Heart left ventricle (tissue), 16 donors: Measurements from ENCODE around the gene MBD1. TPM values are rescaled to one million over a fixed set of nuclear protein-coding genes. Genes with fewer than 3 reads are reported as not detected.

Experiments used
- ATAC-seq, 4 donors: fragments of 200-7000 bp; cut with Tn5 transposase; one replicate each; pipeline ENCODE4 v1.9.1; 2020 to 2022; ENCODE audit warnings: moderate library complexity in 4 of 4, mild to moderate bottlenecking in 3 of 4, moderate number of reproducible peaks in 1 of 4
- DNase-seq, 5 donors: peaks; one replicate each; pipeline ENCODE4 v3.0.0-alpha.2; 2020
- H3K27ac ChIP-seq, 12 donors: fragments of 200-600 bp; sonication (generic) in 4 of 12; one replicate each; pipeline versions ENCODE4 v1.5.0 to v1.8.0; 2016 to 2022; ENCODE audit warnings: mild to moderate bottlenecking in 2 of 12
- H3K27me3 ChIP-seq, 9 donors: fragments of 200-600 bp; sonication (generic) in 2 of 9; one replicate each; pipeline versions ENCODE4 v1.5.1 to v1.8.0; 2016 to 2022; ENCODE audit warnings: mild to moderate bottlenecking in 3 of 9
- H3K36me3 ChIP-seq, 9 donors: fragments of 200-600 bp; sonication (generic) in 2 of 9; one replicate each; pipeline versions ENCODE4 v1.5.0 to v1.8.0; 2018 to 2022; ENCODE audit warnings: mild to moderate bottlenecking in 2 of 9
- H3K4me1 ChIP-seq, 12 donors: fragments of 200-600 bp; sonication (generic) in 4 of 12; one replicate each; pipeline versions ENCODE4 v1.5.0 to v1.8.0; 2016 to 2022; ENCODE audit warnings: mild to moderate bottlenecking in 3 of 12
- H3K4me3 ChIP-seq, 12 donors: fragments of 200-600 bp; sonication (generic) in 4 of 12; one replicate each; pipeline versions ENCODE4 v1.5.0 to v1.8.0; 2017 to 2022; ENCODE audit warnings: mild to moderate bottlenecking in 9 of 12, moderate library complexity in 4 of 12
- H3K9me3 ChIP-seq, 12 donors: fragments of 200-600 bp; sonication (generic) in 4 of 12; one replicate each; pipeline versions ENCODE4 v1.5.0 to v1.8.0; 2016 to 2022; ENCODE audit warnings: mild to moderate bottlenecking in 1 of 12
- POLR2A ChIP-seq, 2 donors: fragments of 450-650 bp; IDR thresholded peaks; one replicate each; pipeline ENCODE4 v1.6.1; 2017; ENCODE audit warnings: antibody characterized with exemption in 2 of 2, mild to moderate bottlenecking in 2 of 2, moderate library complexity in 2 of 2
- WGBS, 4 donors: extraction: QIAGEN DNeasy Blood & Tissue Kit in 2 of 4; methylation state at CpG; one replicate each; pipeline versions ENCODE4 v1.1.5 to v1.1.7; 2013 to 2018; 5-methylcytosine and 5-hydroxymethylcytosine counted together
- intact Hi-C, 10 donors: fragments of 100-400 bp; cut with DNase I; formaldehyde crosslinking; loops; one replicate each; pipeline versions ENCODE4 v1.11.1 to v1.14.2; 2022
- long read RNA-seq, 3 donors: library from polyadenylated mRNA; unstranded; transcript quantifications; one replicate each; pipeline ENCODE4 v2.0.0, GENCODE V29; 2020 to 2021
- polyA plus RNA-seq, 2 donors: library from polyadenylated mRNA; stranded (reverse); fragments of 200-250 nt; gene quantifications; one replicate each; pipeline ENCODE4 v1.2.3, GENCODE V29; 2013
- total RNA-seq, 9 donors: library from RNA; depleted of rRNA in 2 of 9; stranded (reverse); fragments of >200 nt in 2 of 9; fragmentation: NEBNext Ultra II Directional in 3 of 9; extraction: Animal tissue kit (Norgen Biotek cat#: 25700) in 3 of 9; gene quantifications; one replicate each; pipeline versions ENCODE4 v1.1.0 to v1.2.4, GENCODE V29; 2016 to 2023
- TF ChIP-seq, protein P1 (sequence below), 12 donors: fragments of 200-600 bp; sonication (generic) in 4 of 12; IDR thresholded peaks; one replicate each; pipeline versions ENCODE4 v1.5.0 to v1.8.0; 2018 to 2022; ENCODE audit warnings: antibody characterized with exemption in 12 of 12, mild to moderate bottlenecking in 5 of 12
- donor health status: ischemic (EF 13 %, LVEDD 7.1; RV severe dilation, severe dysfunction).
- donor health status: healthy with polysubstance abuse.
- donor health status: DM: no; HTN: yes; CAD: no.
- donor health status: DM: no; HTN: no; CAD: no.
- donor health status: ischemic (EF 25% LVEDD 6.9; RV normal size, moderate dysfunction).
- donor health status: ischemic (EF 25% LVEDD 5.7; RV mildly dilated, moderate dysfunction).
- donor health status: healthy.
- donor health status: DM: yes; HTN: yes; CAD: no.
- donor health status: ischemic (EF 35%, LVEDD 5.7; RV mildly dilated, moderate dysfunction).
- donor health status: nonischemic (EF 11% LVEDD 7.7; RV severe dilation, severe dysfunction).
- donor health status: DM: yes; HTN: yes; CAD: no.
- donor health status: PGD.
- donor health status: ischemic (EF 29% LVEDD 5.4; RV normal size, mild dysfunction).
- donor health status: nonischemic (EF 23%, LVEDD 6.1; RV moderate dilation, normal function).

The MBD1 gene, protein sequence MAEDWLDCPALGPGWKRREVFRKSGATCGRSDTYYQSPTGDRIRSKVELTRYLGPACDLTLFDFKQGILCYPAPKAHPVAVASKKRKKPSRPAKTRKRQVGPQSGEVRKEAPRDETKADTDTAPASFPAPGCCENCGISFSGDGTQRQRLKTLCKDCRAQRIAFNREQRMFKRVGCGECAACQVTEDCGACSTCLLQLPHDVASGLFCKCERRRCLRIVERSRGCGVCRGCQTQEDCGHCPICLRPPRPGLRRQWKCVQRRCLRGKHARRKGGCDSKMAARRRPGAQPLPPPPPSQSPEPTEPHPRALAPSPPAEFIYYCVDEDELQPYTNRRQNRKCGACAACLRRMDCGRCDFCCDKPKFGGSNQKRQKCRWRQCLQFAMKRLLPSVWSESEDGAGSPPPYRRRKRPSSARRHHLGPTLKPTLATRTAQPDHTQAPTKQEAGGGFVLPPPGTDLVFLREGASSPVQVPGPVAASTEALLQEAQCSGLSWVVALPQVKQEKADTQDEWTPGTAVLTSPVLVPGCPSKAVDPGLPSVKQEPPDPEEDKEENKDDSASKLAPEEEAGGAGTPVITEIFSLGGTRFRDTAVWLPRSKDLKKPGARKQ
- total RNA-seq (10 to 100 TPM; 43.9 to 87.7 (median 51.4) TPM), polyA plus RNA-seq (10 to 100 TPM; 22.4 to 70.7 TPM)
- long read RNA-seq, donor 1, full-length matches to known transcripts: 20 of 70 reads
- long read RNA-seq, donor 1, partial matches to known transcripts: 14 of 70 reads
- long read RNA-seq, donor 1, other reads (novel, unspliced or antisense): 36 of 70 reads
- long read RNA-seq, donor 2, full-length matches to known transcripts: 34 of 164 reads
- long read RNA-seq, donor 2, partial matches to known transcripts: 48 of 164 reads
- long read RNA-seq, donor 2, other reads (novel, unspliced or antisense): 82 of 164 reads
- long read RNA-seq, donor 3, full-length matches to known transcripts: 13 of 77 reads
- long read RNA-seq, donor 3, partial matches to known transcripts: 9 of 77 reads
- long read RNA-seq, donor 3, other reads (novel, unspliced or antisense): 55 of 77 reads

DNA sequence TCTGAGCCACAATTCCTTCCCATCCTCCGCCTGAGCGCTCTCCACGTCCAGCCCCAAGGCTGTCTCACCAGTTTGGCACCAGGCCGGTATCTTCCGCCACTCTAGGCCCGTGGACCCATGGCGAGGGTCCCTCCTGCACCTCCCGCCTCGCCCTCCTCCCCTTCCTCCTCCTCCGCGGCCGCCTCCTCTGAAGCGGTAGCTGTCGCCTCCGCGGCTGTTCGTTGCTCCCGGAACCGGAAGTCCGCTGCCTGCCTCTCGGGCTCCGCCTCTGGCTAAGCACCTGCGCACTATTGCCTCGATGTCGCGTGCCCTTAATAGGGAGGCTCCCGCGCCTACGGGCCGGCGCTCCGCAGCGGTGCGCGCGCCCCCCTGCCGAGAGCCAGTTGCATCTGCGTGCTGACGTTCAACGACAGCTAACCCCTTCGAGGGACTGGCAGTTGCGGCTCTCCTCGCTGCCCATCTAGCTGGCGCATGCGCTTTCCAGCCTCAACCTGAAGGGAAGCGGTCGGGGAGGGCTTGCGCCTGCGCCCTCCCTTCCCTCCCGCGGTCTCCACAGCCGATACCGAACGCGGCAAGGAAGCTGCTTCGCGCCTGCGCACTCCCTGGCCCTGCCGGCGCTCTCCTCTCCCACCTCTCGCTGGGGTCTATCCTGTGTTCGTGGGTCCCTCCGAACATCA is at the start of gene MBD1:
TSS of gene MBD1 (minus strand) at position 229 of the 677 bp plus-strand sequence. CDS start 1,531 bp downstream, outside the sequence.
- H3K27me3 ChIP-seq: no peaks in the 10 kb centered on the region
- H3K9me3 ChIP-seq: no peaks in the 10 kb centered on the region
- intact Hi-C loops: loop anchor here in 7 of 10 donors (1.0 to 10.0 kb wide), 9 partner anchors 13 to 787 kb away; partner anchors contain the start of genes CFAP53 (in 2 of the 7), RPL17 (in 2 of the 7), ACAA2 (in 1 of the 7) and ELAC1 (in 1 of the 7)
- WGBS, 4 donors: 0 to 1% (median 0%) methylated on average over 23 to 63 of the region's 63 CpGs
- peak; percentile 97 to 99 (median 99) for DNase-seq
- peak; percentile 96 to 97 (median 96) for ATAC-seq
- H3K27ac ChIP-seq: peak within 1 kb of the TSS; percentile 41 to 96 (median 92)
- TF ChIP-seq, protein P1, sequence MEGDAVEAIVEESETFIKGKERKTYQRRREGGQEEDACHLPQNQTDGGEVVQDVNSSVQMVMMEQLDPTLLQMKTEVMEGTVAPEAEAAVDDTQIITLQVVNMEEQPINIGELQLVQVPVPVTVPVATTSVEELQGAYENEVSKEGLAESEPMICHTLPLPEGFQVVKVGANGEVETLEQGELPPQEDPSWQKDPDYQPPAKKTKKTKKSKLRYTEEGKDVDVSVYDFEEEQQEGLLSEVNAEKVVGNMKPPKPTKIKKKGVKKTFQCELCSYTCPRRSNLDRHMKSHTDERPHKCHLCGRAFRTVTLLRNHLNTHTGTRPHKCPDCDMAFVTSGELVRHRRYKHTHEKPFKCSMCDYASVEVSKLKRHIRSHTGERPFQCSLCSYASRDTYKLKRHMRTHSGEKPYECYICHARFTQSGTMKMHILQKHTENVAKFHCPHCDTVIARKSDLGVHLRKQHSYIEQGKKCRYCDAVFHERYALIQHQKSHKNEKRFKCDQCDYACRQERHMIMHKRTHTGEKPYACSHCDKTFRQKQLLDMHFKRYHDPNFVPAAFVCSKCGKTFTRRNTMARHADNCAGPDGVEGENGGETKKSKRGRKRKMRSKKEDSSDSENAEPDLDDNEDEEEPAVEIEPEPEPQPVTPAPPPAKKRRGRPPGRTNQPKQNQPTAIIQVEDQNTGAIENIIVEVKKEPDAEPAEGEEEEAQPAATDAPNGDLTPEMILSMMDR (IDR thresholded peaks at IDR 0.05): peak in 10 of 12 donors; percentile 23 to 61 (median 36)
- peak in 1 of 2 donors; percentile 79 for TF ChIP-seq POLR2A (IDR thresholded peaks at IDR 0.05)
- peak within 1 kb of the TSS; percentile 62 to 99 (median 87) for H3K4me3 ChIP-seq
- peaks cover 3 to 36% (median 23%) of the 10 kb centered on the region in 12 donors for H3K4me1 ChIP-seq
- H3K36me3 ChIP-seq: peaks cover 0 to 68% (median 49%) of the 10 kb centered on the region in 9 donors

DNA sequence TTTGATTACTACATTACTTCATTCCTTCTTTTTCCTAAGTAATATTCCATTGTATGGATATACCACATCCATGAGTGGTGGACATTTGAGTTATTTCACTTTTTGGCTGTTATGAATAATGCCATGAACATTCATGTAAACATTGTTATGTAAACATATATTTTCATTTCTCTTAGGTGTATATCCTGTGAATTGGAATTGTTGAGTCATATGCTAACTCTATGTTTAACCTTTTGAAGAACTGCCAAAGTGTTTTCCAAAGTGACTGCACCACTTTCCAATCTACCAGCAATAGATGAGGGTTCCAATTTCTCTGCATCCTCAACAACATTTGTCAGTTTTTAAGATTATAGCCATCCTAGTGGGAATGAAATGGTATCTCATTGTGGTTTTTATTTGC is 48.9 kb upstream of the MBD1 start:
- no peak for DNase-seq
- H3K9me3 ChIP-seq: peaks cover 0 to 12% (median 0%) of the 10 kb centered on the region in 12 donors
- no peak overlapping the region for H3K27ac ChIP-seq
- ATAC-seq: no peak
- peaks cover 0 to 3% (median 0%) of the 10 kb centered on the region in 9 donors for H3K27me3 ChIP-seq
- TF ChIP-seq, protein P1 (IDR thresholded peaks at IDR 0.05): no peak
- no peak for TF ChIP-seq POLR2A (IDR thresholded peaks at IDR 0.05)
- H3K4me1 ChIP-seq: no peaks in the 10 kb centered on the region
- H3K4me3 ChIP-seq: no peak overlapping the region
- no peaks in the 10 kb centered on the region for H3K36me3 ChIP-seq
- intact Hi-C loops: loop anchor here in 1 of 10 donors (10.0 kb wide), 1 partner anchor 455 kb away; no protein-coding TSS in a partner anchor

DNA sequence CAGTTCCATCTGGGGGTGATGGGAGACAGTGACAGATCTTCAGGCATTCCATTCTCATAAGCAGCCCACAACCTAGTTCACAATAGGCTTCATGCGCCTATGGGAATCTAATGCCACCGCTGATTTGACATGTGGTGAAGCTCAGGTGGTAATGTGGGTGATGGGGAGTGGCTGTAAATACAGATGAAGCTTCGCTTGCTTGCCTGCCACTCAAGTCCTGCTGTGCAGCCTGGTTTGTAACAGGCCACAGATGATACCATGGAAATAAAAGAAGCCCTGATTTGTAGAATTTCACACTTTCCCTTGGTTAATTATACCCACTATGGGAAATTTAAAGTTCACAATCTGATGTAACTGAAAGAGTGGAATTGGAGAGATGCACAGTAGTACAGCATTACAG is 46.7 kb upstream of the MBD1 start:
- H3K36me3 ChIP-seq: no peaks in the 10 kb centered on the region
- no peak overlapping the region for H3K4me3 ChIP-seq
- ATAC-seq: no peak
- WGBS, 4 donors: 74 to 83% (median 80%) methylated on average over 3 of the region's 3 CpGs
- no peaks in the 10 kb centered on the region for H3K4me1 ChIP-seq
- intact Hi-C loops: no loop called here
- no peak for DNase-seq
- TF ChIP-seq POLR2A (IDR thresholded peaks at IDR 0.05): no peak
- TF ChIP-seq, protein P1 (IDR thresholded peaks at IDR 0.05): no peak
- H3K27me3 ChIP-seq: peaks cover 0 to 3% (median 0%) of the 10 kb centered on the region in 9 donors
- H3K27ac ChIP-seq: no peak overlapping the region
- peaks cover 0 to 12% (median 0%) of the 10 kb centered on the region in 12 donors for H3K9me3 ChIP-seq
